ENCODE data around the gene SPOCK2. TPM values are rescaled to one million over a fixed set of nuclear protein-coding genes. Genes with fewer than 3 reads are reported as not detected.

SPOCK2 gene
- total RNA-seq, 1 experiment from 2014 or later = 1.1 TPM

DNA sequence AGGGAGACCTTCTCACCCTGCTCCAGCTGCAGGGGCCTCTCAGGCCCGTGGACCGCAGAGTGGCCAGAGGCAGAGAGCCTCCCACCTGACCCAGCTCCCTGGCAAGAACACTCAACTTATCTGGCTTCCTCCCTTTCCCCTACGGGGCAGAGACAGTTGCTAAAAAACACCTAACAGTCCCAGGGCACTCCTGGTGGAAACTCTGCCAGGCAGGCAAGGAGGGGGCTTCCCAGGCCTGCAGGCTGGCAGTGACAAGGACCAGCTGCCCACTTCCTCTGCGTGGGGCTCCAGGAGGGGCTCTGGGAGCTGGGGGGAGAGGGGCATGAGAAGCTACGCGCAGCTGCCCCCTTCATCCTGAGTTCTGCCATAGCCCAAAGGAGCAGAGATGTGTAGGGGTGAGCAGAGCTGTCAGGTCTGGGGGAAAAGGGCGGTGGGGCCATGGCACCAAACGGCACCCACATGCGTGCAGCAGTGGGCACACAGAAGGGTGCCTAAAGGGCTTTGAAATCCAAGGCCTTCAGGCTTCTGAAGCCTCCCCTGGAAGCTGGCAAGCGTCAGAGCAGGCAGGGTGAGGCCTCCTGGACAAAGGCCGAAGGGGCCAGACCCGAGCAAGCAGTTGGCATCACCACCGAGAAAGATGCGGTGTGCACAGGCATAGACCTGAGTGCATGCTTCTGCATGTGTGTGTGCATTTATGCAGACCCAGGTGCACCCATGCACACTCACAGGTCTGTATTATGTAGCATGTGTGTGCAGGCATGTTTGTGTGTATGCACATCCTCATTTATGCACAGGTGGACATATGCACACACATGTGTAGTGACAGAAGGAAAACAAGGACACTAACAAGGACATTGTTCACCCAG lies 14.4 kb downstream of the SPOCK2 start:
- Histone ChIP-seq H3K79me2 (ENCODE audit: insufficient read depth, low read length) (no peaks in the 10 kb centered on the region), H3K9ac (ENCODE audit: low read length) (no peak overlapping the region), H3K27ac (ENCODE audit: low read depth, low read length) (no peak overlapping the region), H3K9me3 (ENCODE audit: control insufficient read depth in 1 of 2, insufficient read depth in 1 of 2, low read depth in 1 of 2, low read length in 2 of 2) (no peaks in the 10 kb centered on the region; a peak in 1 of 4 replicates), H2AFZ (ENCODE audit: low read depth, low read length, poor library complexity, severe bottlenecking) (no peak overlapping the region), H3K27me3 (ENCODE audit: insufficient read depth, low read length) (no peaks in the 10 kb centered on the region), H3K4me3 (replicated peaks in 1 of 2; ENCODE audit: low read depth in 1 of 2, low read length in 2 of 2) (no peak overlapping the region), H4K20me1 (ENCODE audit: insufficient read depth) (no peaks in the 10 kb centered on the region), H3K9me2 (ENCODE audit: insufficient read depth) (no peaks in the 10 kb centered on the region), H3K36me3 (ENCODE audit: control insufficient read depth in 1 of 2, insufficient read depth in 2 of 2, low read length in 2 of 2) (no peaks in the 10 kb centered on the region), H3K4me1 (ENCODE audit: control insufficient read depth in 1 of 2, insufficient read depth in 2 of 2, low read length in 2 of 2) (no peaks in the 10 kb centered on the region), H3K4me2 (ENCODE audit: low read length) (no peak overlapping the region)
- DNase-seq (ENCODE audit: low read depth, low spot score) (no peak), ATAC-seq (no peak)
- ChIA-PET CTCF (no interaction called here), POLR2A (no interaction called here), RAD21 (ENCODE audit: low non-redundant PET in 1 of 2, low total read pairs in 2 of 2, uncharacterized antibody in 2 of 2, unreplicated experiment in 2 of 2) (no interaction called here)
- intact Hi-C loops (cut with micrococcal nuclease) = no loop called here
- BruUV-seq (replicated peaks) = no TSS peak
- TF ChIP-seq EGR1 (IDR thresholded peaks at IDR 0.05; ENCODE audit: low read depth) (no peak), CEBPB (IDR thresholded peaks at IDR 0.05; ENCODE audit: low read depth) (no peak), TCF7L2 (IDR thresholded peaks at IDR 0.05; ENCODE audit: borderline replicate concordance, extremely low read depth, insufficient read depth, insufficient read length) (no peak), SP1 (IDR thresholded peaks at IDR 0.05; ENCODE audit: low read depth) (no peak), ZNF274 (IDR thresholded peaks at IDR 0.05; ENCODE audit: low read depth, low read length) (no peak), ZFX (IDR thresholded peaks at IDR 0.05) (no peak), RAD21 (IDR thresholded peaks at IDR 0.05; ENCODE audit: low read depth) (no peak), FOSL1 (IDR thresholded peaks at IDR 0.05; ENCODE audit: low read depth) (no peak), POLR2AphosphoS5 (IDR thresholded peaks at IDR 0.05; ENCODE audit: low read depth, low read length) (no peak), ELF1 (IDR thresholded peaks at IDR 0.05; ENCODE audit: borderline replicate concordance, low read depth) (no peak), CBX3 (IDR thresholded peaks at IDR 0.05; ENCODE audit: low read depth) (no peak), EZH2 (IDR thresholded peaks at IDR 0.05) (no peak)
- TF ChIP-seq, protein P1, sequence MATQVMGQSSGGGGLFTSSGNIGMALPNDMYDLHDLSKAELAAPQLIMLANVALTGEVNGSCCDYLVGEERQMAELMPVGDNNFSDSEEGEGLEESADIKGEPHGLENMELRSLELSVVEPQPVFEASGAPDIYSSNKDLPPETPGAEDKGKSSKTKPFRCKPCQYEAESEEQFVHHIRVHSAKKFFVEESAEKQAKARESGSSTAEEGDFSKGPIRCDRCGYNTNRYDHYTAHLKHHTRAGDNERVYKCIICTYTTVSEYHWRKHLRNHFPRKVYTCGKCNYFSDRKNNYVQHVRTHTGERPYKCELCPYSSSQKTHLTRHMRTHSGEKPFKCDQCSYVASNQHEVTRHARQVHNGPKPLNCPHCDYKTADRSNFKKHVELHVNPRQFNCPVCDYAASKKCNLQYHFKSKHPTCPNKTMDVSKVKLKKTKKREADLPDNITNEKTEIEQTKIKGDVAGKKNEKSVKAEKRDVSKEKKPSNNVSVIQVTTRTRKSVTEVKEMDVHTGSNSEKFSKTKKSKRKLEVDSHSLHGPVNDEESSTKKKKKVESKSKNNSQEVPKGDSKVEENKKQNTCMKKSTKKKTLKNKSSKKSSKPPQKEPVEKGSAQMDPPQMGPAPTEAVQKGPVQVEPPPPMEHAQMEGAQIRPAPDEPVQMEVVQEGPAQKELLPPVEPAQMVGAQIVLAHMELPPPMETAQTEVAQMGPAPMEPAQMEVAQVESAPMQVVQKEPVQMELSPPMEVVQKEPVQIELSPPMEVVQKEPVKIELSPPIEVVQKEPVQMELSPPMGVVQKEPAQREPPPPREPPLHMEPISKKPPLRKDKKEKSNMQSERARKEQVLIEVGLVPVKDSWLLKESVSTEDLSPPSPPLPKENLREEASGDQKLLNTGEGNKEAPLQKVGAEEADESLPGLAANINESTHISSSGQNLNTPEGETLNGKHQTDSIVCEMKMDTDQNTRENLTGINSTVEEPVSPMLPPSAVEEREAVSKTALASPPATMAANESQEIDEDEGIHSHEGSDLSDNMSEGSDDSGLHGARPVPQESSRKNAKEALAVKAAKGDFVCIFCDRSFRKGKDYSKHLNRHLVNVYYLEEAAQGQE (IDR thresholded peaks at IDR 0.05; ENCODE audit: low read depth) = no peak
